22Rv1 (cell line): ENCODE data around the gene SLA2.
"Not testable (repeated sequence)": the region's sequence is repeated elsewhere in the genome, so short reads cannot be mapped to it uniquely, and the experiment has no call there.

Experiments used
- H3K27ac ChIP-seq: fragments of 450-650 bp; 2 replicates; pipeline ENCODE4 v1.5.1; 2017
- ZFX ChIP-seq: fragments of 450-650 bp; IDR thresholded peaks from 2 replicates; pipeline ENCODE4 v1.6.1; 2017; ENCODE audit warnings: antibody characterized with exemption, borderline replicate concordance
- TF ChIP-seq, protein P1 (sequence below): fragments of 450-650 bp; IDR thresholded peaks from 2 replicates; pipeline ENCODE4 v1.5.1; 2017; ENCODE audit warnings: mild to moderate bottlenecking

SLA2 gene, protein sequence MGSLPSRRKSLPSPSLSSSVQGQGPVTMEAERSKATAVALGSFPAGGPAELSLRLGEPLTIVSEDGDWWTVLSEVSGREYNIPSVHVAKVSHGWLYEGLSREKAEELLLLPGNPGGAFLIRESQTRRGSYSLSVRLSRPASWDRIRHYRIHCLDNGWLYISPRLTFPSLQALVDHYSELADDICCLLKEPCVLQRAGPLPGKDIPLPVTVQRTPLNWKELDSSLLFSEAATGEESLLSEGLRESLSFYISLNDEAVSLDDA

DNA sequence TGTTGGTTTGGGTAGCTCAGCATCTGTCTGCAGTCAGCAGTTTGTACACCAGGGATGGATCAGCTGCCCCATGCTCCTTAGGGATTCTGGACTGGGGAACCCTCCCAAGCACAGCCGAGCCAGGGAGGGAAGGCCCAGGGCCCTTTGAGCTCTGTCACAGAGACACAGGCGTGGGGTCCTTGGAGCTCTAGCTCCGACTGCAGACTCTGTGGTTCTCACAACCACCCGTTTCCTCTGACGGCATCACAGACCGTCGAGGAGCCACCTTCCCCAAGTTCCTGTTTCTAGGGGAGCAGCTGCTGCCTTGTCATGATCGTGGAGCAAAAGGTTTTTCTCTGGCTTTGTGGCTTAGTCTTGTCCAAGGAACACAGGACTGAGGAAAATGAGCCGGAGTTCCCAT lies at the start of gene SLA2:
SLA2 (minus strand) TSS at position 199 of the 400 bp plus-strand sequence. CDS start 4,861 bp downstream, outside the sequence.
- no peak within 1 kb of the TSS for H3K27ac ChIP-seq
- TF ChIP-seq, protein P1, sequence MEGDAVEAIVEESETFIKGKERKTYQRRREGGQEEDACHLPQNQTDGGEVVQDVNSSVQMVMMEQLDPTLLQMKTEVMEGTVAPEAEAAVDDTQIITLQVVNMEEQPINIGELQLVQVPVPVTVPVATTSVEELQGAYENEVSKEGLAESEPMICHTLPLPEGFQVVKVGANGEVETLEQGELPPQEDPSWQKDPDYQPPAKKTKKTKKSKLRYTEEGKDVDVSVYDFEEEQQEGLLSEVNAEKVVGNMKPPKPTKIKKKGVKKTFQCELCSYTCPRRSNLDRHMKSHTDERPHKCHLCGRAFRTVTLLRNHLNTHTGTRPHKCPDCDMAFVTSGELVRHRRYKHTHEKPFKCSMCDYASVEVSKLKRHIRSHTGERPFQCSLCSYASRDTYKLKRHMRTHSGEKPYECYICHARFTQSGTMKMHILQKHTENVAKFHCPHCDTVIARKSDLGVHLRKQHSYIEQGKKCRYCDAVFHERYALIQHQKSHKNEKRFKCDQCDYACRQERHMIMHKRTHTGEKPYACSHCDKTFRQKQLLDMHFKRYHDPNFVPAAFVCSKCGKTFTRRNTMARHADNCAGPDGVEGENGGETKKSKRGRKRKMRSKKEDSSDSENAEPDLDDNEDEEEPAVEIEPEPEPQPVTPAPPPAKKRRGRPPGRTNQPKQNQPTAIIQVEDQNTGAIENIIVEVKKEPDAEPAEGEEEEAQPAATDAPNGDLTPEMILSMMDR = no peak
- TF ChIP-seq ZFX = no peak

DNA sequence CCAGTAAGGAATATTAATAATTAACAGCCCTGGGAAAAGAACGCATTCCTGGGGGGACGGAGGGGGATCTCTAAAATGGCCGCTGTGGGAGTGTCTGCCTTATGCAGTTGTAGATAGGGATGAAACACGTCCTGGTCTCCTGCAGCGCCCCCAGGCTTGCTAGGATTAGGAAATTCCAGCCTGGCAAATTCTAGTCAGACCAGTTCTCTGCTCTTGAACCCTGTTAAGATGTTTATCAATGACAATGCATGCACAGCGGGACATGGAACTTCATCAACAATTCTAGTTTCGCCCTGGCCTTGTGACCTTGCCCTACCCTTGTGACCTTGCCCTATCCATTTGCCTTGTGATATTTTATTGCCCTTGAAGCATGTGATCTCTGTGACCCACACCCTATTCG lies 49.5 kb upstream of the SLA2 start:
- H3K27ac ChIP-seq = not testable (repeated sequence)

DNA sequence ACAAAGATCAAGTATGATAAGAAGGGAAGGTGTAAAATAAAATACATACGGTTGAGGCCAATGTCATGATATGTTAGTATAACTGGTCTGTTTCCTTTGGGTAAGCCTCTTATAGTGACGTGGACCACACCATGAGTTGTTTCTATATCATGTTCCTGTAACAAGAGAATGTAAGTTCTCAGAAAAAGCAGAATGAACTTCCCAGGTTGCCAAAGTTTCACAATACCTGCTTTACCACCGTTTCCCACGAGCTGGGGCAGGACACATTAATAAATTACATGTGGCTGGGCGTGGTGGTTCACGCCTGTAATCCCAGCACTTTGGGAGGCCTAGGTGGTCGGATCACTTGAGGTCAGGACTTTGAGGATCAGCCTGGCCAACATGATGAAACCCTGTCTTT lies 42.6 kb upstream of the SLA2 start:
- no peak for TF ChIP-seq ZFX
- TF ChIP-seq, protein P1 = no peak

DNA sequence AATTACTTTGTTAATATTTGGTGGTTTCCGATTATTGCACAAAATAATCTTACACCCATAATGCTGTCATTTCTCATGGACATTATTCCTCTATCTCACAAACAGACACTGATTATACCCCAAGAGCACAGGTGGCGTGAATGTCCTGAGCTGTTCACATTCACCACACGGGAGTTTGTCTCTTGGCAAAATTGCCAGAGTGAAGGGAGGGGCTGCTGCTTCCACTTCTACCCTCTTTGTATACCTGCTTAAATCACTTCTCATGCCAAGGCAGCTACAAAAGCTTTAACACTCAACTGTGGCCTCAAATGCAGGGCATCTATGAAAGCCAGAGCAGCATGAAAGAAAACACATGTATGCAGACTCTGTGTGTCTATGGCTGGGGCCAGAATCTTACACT lies 41.9 kb upstream of the SLA2 start:
- no peak for TF ChIP-seq ZFX
- TF ChIP-seq, protein P1 = no peak
- no peak overlapping the region for H3K27ac ChIP-seq

More for the DNA sequence above, 42.6 kb upstream of the SLA2 start:
- no peak overlapping the region for H3K27ac ChIP-seq

- TF ChIP-seq, protein P1 = no peak
- TF ChIP-seq ZFX = no peak
- no peak overlapping the region for H3K27ac ChIP-seq
Observed at GRCh38 chr20:36686944-36687343, 40.9 kb upstream of the SLA2 start.

DNA sequence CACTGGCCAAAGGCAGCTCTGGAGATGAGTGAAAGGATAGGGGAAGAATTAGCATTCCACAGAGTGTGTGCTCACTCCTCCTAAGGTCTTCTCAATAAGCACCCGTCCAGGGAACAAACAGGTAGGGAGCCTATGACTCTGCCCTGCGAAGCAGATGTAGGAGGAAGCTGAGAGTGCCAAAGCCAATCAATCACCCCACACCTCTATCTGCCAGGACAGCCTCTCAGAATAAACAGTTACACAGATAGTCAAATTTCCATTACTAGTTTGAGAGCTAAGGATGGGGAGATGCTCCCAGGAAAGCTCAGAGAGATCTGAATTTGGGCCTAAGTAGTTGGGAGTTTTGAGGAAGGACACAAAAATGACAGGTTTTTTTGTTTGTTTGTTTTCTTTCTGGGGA lies 40.5 kb upstream of the SLA2 start:
- H3K27ac ChIP-seq = no peak overlapping the region
- TF ChIP-seq, protein P1 = no peak
- TF ChIP-seq ZFX = no peak

DNA sequence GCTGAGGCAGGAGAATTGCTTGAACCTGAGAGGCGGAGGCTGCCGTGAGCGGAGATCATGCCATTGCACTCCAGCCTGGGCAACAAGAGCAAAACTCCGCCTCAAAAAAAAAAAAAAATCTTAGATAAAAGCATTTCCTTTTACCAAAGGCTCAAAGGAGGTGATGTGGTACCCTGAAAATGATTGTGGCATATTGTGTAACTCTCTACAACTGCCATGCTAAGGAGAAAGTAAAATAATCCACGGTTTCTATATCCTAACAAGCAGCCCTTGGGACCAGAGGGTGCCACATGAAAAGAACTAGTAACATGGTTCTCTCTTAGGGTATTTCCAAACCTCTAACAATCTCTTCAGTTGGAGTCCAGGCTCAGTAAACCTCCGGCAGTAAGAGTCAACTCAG lies 38.8 kb upstream of the SLA2 start:
- no peak overlapping the region for H3K27ac ChIP-seq
- TF ChIP-seq, protein P1 = no peak
- no peak for TF ChIP-seq ZFX

DNA sequence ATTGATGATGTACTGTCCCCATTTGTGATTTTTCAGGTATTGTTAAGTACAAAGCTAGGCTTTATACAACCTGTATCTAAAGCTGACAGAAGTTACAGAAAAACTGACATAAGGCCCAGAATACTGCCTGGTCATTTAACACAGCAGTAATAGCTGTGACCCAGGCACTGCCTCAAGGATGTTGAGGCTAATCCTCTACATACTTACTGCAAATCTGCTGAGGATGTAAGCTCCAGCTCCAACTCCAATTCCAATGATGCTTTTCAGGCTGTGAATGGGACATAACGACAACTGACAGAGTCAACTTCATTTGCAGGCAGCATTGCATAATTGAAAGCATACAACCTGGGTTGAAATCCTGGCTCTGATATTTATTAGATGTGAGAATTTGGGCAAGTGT lies 36.3 kb upstream of the SLA2 start:
- TF ChIP-seq ZFX = no peak
- TF ChIP-seq, protein P1 = no peak
- H3K27ac ChIP-seq = no peak overlapping the region
